CD4-positive, alpha-beta T cell treated with Interleukin-17A for 1 hour (primary cell): ENCODE measurements around the gene JCAD.
"Not testable (repeated sequence)": the region's sequence is repeated elsewhere in the genome, so short reads cannot be mapped to it uniquely, and the experiment has no call there.

Source experiments
- DNase-seq: peaks from one replicate; pipeline ENCODE4 v3.0.0-alpha.2; 2020

The JCAD gene

GRCh38 chr10:30042820-30043219 lies 16.6 kb downstream of the JCAD start:
- DNase-seq: no peak

GRCh38 chr10:30041196-30042105 lies 17.9 kb downstream of the JCAD start:
- no peak for DNase-seq

GRCh38 chr10:30040597-30040996 lies 18.8 kb downstream of the JCAD start:
- DNase-seq: no peak

DNA sequence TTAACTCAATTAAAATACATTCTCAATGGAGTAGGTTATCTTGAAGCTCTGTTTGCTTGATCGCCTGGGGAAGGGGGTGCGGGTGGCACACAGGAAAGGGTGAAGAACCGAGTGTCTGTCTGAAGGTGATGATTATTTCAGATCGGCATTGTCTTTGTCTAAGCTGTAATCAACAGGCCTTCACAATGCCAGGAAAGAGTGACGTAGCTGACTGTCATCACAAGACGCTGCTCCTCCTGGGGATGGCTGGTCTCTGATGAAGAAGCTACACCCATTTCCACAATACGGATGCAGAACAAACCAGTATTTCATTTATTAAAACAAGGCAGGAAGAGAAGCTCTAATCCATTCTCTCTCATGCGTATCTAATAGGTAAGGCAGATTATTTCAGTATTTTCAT lies 19.4 kb downstream of the JCAD start:
- no peak for DNase-seq

DNA sequence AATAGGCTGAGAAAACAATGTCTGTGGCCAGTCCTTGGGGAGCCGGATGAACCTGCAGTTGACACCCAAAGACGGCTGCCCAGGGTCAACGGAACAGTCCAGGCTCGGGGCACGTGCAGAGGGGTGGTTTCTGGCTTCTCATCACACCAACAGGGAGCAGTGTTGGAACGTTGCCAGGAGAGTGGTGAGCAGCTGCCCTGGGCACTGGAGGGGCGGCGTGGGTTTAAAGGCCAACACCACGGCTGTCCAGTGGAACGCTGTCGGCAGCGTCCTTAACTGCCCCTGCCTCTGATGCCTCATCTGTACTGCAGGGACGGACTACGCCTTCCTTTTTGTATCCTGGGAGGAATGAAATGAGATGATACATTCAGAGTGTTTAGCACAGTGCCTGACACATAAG lies 19.8 kb downstream of the JCAD start:
- no peak for DNase-seq

DNA sequence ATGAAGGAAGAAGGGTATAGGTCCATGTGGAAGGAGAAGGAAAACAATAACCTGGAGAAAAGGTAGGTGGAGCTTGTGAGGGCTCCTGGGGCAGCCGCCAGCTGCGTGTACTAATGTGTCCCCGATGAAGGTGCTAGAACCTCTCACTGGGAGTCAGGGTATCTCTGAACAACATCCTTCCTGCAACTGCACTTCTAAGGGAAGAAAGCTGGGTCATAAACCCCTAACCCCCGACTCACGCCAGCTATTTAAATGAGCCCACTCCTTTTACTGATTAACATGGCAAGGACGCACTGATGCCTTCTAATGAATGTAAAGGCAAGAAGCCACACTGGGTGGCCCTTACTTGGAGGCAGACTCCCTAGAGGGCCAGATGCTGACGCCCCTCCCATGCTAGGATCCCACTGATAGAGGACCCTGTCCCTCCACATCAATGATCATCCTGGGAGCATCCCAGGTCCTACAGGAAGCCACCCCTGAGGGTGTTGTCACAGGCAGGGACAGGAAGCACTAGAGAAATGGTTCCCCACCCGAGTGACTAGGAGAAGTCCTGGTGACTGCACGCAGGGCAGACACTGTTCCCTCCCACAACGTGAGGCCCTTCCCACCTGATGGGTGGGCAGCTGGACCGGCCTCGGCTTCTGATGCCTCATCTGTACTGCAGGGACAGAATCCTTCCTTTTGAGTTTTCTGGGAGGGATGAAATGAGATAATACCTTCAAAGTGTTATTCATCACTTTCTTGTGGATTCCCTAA lies 20.4 kb downstream of the JCAD start:
- DNase-seq: no peak

GRCh38 chr10:30037620-30038336 lies 21.6 kb downstream of the JCAD start:
- no peak for DNase-seq

DNA sequence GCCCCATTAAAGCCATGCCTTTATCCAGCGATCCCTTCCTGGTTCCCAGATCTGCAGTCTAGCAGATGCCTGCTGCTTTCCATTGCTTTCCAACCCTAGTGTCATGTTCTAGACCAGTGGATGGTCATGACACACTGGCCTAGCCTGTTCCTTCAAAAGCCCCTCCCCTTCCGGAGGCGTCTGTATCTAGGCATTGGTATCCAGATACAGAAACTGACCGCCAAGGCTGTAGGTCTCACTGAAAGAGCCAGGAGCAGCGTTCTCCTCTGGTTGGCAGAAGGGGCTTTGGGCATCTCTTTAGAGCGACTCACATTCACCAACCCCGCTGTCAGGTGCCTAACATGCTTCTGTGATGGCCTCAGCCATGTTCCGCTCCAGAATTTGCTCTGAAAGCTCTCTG lies 22.6 kb downstream of the JCAD start:
- no peak for DNase-seq

- no peak for DNase-seq
Measured at GRCh38 chr10:30036341-30036740, 23.0 kb downstream of the JCAD start.

DNA sequence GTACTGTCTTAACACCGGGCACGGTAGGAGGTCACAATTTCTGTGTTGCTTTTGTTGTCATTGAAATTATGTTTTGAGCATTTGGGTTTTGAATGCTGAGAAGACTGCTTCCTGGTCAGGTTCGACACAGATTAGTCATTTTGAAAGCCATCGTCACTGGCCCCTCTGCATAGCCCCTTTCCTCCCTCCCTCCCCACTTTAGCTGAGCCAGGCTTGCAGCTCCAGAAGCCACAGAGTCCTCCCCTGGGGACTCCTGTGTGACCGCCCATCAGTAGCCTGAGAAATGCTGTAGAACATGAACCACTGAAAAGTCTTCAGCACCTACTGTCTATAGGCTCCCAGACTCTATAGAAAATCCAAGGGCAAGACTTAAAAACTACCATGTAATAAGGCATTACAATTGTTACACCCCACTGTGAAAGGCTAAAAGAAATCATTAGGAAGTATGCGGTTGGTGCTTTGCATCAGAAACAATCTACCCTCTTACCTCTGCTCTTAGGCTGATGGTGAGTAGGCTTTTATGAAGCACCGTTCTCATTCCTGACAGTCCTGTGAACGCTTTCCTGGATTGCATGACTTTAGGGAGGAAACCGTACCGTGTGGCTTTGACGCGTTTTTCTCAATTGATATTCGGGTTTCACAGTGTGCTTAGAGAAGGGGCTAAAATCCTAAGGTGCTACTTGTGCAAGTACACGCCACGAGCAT lies 24.8 kb downstream of the JCAD start:
- no peak for DNase-seq

DNA sequence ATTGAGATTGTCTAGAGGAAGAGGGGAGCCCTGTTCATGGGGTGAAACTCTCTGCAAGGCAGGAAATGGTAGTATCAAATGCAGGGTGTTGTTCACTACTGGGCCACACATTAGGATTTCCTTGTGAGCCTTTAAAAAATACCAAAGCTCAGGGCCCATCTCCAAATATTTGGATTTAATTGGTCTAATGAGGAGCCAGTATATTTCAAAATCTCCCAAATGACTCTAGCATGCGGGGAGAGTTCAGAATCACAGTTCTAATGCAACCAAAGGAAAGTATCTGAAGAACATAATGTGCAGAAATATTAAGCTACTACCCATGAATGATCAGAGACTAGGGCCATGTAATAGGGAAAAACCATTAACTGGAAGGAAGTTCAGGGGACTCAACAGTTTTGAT lies 27.3 kb downstream of the JCAD start:
- DNase-seq: no peak

- DNase-seq: no peak
Measured at GRCh38 chr10:30029872-30030256, 29.5 kb downstream of the JCAD start.

DNA sequence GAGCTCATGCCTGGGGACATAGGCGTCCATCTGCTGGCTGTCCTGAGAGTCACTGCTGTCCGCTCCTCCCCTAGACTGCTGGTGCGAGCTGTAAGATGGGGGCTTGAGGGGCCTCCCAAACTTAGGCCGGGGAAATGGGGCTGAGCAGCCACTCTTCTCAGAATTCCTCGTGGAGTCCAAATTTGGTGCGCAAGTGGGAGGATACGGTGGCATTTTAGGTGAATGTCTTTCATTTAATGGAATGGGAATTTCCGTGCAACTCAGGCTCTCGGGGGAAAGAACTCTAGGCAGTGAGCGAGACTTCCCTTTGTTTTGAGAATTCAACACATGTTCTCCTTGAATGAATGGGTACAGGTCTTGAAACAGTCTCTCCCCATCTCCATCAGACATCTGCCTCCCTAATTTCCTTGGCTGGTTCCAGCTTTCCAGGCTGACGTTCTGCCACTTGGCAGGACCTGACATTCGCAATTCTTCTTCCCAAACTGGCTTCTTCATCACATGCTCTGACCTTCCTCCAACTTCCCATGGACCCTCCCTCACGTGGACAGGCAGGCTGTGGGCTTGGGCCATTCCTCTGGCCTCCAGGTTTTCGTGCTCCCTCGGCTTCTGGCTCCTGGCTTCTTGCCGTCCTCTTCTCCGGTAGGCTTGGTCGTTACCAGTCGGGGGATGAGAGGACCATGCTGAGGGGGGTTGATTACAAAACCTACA lies 30.1 kb downstream of the JCAD start:
- DNase-seq: no peak

DNA sequence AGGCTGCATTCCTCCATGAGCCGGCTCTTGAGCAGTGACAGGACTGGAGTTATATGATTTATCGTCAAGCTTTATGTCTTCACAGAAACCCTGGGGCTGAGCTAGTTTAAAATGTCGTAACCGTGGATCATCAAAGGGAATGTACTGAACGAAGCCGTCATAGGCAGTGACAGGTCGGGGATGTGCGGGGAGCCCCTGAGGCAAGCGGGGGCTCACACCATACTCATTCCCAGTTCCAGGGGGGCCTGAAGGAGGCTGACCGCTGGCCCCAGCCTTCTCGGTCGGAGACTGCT lies 30.7 kb downstream of the JCAD start:
- DNase-seq: no peak

DNA sequence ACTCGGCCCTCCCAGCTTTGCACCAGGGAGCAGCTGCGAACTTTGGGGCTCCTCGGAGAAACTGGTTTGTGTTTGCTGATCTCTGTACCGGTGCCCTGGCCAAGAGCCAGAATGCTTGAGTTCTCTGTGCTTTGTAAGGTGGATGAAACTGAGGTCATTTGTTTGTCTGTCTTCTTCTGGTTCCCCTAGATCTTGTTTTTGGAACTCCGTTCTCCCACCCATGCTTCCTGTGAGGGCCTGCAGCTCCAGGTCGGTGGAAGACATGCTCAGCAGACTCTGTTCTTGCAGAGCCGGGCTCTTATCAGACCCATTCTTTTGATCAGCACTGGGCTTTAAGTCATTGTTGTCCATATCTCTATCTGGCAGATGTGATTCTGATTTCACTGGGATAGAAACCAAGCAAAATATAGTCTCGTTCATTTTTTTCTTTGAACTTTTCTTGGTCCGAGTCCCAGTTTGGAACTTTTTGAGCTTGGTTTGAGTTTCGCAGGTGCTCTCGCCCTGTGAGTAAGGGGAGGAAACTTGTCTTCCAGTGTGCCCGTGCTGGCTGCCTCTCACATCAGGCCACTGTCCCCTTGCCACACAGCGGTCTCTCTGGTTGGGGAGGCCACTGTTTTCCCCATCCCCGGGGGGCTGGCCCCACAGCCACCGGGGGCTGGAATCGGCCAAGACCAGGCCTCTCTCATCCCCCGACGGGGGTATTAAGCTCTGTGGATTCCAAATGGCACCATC lies 31.2 kb downstream of the JCAD start:
- no peak for DNase-seq

GRCh38 chr10:30027057-30028005 lies 32.1 kb downstream of the JCAD start:
- peak; percentile 90 for DNase-seq

GRCh38 chr10:30026578-30026977 lies 32.8 kb downstream of the JCAD start:
- DNase-seq: no peak

DNA sequence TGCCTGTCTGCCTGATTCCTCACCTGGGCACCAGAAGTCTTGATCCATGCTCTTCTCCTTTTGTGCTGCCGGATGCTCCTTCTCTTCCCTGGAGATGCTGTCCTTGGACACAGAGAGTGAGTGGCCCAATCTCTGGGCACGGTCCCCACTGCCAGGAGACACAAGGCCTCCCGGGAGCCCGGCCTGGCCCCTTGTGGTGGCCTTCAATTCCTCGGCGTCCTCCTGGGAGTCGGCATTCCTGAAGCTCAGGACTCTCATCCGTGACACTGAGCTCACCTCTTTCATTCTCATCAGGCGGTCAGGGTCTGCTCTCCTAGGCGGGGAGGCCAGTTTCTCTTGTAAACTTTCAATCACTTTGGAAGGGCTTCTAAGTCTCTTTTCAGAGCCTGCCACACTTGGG lies 33.3 kb downstream of the JCAD start:
- no peak for DNase-seq

DNA sequence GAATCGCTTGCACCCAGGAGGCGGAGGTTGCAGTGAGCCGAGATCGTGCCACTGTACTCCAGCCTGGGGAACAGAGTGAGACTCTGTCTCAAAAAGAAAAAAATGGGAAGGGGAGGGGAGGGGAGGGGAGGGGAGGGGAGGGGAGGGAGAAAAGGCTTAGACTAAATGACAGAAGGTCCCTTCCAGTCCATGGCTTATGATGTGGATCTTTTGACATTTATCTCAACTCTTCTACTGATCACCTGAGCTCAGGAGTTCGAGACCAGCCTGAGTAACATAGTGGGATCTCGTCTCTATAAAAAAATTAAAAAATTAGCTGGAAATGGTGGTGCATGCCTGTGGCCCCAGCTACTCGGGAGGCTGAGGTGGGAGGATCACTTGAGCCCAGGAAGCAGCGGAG lies 34.0 kb downstream of the JCAD start:
- DNase-seq: not testable (repeated sequence)

DNA sequence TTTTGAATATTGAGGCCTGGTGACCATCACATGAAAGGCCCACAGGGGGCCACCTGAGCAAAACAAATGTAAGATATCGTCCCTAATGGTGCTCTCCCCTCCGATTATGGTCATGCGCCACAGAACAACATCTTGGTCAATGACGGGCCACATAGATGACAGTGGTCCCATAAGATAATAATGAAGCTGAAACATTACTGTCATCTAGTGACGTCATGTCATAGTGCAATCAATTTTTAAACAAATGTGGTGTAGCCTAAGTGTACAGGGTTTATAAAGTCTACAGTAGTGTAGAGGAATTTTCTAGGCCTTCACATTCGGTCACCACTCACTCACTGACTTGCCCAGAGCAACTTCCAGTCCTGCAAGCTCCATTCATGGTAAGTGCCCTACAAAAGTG lies 36.8 kb downstream of the JCAD start:
- no peak for DNase-seq

DNA sequence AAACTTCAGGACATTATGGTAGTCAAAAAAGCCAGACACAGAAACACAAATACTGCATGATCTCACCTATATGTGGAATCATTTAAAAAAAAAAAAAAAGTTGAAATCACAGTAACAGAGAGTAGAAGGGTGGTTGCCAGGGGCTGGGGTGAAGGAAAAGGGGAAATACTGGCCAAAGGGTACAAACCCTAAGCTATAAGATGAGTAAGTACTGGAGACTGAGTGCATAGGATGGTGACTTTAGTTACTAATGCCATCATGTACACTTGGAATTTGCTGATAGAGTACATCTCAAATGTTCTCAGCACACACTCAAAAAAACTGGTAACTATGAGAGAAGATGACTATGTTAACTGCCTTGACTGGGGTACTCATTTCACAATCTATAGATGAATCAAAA lies 39.9 kb downstream of the JCAD start:
- no peak for DNase-seq
